NCI-H226 (cell line): ENCODE results near the gene AGXT.

Experiments
- DNase-seq: peaks from one replicate; pipeline ENCODE4 v3.0.0-alpha.2; 2015

The AGXT gene

DNA sequence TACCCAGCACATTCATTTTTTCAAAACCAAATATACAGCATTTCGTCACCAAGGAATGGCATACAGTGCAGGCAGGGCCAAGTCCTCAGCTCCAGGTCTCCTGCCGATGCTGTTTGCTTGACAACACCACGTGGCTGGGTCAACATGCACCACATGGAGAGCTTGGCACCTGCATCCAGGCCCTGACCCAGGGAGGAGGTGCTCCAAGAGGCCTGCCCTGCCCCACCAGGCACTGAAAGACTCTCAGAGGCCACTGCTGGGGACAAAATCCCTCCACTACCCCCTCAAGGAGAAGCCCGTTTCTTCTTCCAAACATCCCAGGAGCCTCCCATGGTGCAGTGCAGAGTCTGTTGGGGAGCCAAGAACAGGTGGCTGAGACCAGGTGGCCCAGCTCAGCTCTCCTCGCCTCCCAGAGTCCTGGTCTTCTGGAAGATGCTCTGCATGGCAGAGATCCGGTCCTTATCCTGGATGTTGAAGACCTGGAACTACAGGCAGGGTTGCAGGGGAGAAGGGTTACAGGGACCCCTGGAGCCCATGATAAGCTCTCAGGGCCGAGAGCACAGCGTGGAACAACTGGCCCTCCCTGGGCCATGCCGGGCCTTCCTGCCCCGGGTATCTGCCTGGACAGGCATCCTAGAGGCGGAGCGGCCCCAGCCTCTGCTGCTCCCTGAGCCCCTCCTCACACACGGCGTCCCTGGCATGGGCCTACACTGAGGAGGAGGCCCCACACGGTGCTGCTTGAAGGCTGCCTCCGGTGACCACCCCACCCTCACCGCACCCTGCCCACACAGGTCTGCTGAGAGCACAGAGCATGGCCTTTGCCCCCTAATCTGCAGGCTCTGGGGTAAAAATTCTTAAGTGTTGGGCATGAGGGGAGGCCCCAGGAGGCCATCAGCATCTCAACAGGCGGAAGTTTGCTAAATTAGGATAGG lies 18.3 kb downstream of the AGXT start:
- DNase-seq: no peak

DNA sequence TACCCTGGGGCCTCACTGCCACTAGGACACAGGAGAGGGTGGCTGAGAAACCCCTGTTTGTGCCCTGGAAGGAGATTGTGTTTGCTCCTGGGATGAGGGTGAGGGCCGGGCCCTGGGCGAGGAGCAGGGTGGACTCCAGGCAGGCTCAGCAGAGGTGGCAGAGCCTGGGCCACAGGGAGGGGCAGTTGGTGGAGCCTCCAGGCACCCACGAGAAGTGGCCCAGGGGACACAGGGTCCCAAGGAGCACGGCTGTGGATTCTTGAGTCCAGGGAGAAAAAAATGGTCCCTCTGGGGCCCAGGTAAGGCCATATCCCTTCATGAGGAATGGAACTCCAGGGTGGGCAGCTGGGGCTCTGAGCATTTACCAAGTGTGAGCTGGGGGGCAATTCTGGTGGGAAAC lies 19.0 kb downstream of the AGXT start:
- no peak for DNase-seq

DNA sequence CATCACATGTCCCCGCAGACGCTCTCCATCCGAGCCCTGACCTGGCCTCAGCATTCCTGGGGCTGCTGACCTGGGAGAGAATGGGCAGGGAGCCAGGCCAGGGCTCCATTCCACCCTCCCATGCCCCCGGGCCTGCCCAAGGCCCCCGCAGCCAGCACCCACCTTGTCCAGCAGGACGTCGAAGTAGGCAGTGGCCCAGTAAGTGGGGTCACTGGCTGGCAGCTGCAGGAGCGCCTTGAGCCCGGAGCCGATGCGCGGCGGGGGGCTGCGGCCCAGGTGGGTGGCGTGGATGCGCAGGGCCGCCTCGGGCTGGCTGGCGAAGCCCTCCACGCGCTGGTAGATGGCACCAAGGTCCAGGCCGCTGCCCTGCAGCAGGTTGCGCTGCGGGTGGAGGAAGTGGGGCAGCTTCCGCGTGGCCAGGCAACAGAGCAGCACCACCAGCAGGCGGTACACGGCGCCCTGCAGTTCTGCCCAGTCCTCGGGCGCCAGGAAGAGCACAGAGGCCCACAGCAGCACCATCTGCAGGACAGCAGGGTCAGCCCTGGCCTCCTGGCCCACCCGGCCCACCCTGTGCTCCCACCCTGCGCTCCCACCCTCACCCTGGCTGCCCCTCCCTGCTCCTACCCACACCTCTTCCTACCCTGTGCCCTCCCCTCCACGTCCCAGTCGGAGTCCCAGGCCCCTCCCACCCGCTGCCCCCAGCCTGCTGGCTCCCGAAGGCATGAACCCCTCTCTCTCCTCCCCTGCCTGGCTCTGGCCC lies 19.7 kb downstream of the AGXT start:
- no peak for DNase-seq

DNA sequence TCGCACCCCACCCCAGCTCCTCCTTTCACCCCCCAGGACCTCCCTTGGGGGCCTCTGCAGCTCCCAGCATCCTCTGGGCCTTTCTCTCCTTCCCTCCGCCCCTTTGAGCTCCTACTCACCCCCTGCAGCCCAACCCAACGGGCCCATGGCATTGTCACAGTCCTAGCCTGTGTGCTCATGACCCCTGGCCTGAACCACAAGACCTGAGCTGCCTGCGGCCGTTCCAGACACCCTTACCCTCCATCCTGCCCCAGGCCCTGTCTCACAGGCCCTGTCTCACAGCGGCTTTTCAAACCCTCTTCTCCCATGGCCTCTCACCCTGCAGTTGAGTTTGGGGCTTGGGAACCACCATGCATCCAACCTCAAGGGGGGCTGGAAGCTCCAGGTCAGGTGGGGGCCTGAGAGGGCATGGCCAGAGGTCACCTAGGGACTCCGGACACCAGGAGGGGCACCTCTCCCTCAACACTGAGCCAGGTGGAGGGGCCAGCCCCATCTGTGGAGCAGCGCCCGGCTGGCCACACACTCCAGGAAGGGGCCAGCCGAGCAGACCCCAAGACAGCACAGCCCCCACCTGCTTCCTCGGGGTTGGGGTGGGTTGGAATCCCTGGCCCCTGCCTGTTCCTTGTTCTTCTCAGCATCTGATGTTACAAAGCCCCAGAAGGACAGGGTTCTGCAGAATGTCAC lies 20.4 kb downstream of the AGXT start:
- no peak for DNase-seq

DNA sequence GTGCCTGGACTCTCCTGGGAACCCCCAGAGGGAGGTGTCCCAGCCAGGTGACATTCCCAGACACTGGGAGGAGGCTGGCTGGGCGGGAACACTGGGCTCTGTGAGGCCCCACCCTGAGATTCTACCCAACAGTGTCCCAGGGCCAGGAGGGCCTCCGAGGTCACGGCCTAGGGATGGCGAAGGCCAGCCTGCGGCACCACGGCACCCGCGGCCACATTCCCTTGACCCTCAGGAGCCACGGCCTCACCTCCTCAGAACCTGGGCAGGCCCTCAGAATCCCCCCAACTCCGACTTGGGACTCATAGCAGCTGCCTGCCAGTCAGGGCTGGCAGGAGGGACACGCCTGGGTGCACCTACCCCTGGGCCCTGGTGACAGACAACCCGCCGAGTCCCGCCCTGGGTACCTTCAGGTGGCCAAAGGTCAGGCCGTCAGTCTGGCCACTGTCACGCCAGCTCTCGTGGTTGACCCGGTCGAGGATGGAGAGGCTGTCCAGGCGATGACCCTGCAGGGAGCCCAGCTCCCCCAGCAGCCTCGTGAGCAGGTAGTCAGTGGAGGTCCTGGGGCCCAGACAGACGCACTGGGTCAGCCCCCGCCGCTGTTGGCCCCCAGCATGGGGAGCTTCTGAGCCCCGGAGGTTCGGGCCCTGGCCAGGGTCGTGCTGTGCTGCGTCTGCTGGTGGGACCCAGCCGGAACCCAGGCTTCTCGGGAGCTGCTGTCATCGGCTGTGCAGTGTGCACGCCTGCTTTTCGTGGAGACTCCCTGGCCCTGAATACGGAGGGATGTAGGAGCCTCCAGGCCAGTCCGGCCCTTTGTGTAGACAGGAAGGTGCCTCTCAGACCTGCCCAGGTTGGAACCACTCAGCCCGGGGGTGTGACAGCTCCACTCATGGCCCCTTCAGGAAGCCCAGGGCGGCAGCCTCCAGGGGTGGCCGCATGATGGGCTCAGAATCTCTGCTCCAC lies 21.3 kb downstream of the AGXT start:
- no peak for DNase-seq

DNA sequence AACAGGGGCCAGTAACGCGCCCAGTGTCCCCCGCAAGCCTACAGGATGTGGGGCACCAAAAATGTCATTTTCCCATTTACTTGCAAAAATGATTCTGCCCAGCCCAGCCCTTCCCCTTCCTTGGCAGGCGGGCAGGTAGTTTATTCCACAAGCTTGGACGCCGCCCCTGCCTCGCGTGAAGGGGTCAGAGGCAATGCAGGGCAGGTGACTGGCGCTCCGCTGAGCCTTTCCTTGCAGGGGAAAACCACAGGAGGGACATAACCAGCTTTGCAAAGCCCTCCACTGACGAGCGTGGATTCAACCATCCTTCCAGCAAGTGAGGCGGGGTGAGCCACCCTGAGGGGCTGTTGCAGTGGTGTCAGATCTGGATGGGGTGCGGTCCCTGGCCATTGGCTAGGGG lies 22.1 kb downstream of the AGXT start:
- no peak for DNase-seq

DNA sequence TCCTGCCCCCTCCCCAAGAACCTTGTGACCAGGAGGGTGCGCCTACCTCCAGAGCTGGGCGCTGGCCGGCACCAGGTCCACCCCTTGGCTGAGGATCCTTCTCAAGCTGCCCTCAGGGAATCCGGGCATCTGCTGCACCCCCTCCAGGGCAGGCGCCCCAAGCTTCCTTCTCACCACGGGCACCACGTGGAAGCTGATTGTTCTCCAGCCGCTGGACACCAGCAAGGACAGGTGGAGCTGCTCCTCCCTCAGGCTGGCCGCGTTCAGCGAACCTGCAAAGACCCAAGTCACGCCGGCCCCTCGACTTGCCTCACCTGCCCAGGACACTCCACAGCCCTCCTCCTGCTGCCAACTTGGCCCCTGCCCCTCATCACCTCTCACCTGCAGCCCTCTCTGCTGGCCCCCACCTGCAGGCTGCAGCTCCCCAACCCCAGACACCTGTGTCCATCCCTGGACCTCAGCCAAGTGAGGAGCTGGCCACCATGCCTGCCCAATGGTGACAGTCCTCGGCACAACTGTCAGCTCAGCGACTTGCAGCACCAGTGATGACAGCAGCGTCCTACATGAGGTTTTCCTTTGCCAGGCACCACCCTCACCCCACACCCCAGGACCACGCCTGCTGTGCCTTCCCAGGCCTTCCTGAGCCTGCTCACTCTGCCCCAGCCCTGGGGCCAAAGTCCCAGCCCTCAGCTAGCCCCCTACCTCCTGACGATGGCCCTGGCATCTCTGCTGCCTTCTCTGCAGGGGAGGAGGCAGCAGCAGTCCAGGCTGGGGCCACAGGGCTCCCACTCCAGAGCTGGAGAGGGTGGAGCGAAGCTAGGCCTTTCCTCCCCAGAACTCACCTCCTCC lies 23.1 kb downstream of the AGXT start:
- no peak for DNase-seq

DNA sequence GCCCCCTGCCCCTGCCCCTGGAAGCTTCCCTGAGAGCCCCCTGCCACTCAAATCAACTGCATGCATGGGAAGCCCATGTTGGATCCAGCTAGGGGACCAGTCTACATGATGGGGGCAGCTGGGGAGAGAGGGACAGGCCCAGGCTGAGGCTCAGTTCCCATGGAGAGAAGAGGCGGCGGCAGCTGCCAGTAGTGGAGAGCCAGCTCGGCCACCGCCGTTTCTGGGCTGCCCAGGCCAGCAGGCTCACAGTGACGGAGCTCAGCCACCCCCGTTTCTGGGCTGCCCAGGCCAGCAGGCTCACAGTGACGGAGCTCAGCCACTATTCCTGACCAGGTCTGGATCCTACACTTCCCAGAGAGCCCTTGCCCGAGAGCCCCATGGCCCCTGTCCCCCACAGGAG lies 23.7 kb downstream of the AGXT start:
- DNase-seq: no peak

DNA sequence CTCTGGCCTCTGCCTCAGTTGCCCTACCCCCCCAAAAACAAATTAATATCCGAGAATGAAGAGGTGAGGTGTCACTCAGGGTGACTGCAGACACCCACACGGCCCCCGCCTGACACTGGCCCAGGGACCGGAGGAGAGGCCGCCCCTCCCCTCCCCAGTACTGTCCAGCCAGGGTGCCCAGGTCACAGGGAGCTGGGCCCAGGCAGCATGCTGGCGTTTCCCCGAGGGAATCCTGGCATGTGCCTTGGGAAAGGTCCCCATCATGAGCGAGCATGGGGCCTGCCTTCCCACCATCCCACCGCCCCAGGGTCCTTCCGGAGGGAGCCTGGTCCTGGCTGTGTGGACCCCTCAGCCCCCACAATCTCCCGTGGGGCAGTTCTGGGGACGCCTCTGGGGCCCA lies 24.3 kb downstream of the AGXT start:
- DNase-seq: no peak

DNA sequence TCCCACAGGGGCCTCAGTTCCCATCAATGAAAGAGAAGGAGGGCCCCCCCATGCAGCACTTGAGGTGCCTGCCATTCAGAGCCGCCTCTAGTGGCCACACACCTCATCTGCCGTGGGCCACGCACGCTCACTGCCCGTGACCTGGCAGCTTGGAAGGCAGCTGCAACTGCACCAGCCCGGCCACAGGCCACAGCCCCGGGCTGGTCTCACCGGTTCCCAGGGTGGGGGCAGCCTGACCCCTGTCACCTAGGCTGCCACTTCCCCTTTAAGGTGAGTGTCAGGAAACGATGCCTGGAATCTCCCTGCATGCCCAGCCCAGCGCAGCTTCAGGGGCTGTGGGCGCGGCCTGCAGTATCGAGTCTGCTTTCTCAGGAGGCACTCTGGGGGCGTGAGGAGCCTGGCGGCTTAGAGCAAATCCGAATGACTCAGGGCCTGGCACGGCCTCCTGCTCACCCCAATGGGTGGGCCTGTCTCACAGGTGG lies 24.8 kb downstream of the AGXT start:
- DNase-seq: peak; percentile 60

DNA sequence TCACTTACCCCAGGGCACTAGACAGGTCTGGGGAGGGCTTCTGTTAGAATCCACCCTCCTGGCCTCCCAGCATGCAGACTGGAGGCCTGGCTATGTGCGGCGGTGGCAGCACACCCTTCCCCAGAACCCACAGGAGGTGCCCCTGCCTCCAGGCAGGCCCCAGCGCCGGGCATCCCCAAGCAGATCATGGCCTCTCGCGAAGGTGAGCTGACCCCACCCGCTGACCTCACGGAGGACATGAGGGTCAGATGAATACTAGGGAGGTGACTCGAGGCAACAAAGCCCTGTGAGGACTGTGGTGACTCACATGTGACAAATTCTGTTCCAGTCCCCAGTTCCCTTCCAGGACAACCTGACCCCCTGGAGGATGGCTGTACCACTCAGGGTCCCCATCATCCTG lies 25.4 kb downstream of the AGXT start:
- DNase-seq: no peak

DNA sequence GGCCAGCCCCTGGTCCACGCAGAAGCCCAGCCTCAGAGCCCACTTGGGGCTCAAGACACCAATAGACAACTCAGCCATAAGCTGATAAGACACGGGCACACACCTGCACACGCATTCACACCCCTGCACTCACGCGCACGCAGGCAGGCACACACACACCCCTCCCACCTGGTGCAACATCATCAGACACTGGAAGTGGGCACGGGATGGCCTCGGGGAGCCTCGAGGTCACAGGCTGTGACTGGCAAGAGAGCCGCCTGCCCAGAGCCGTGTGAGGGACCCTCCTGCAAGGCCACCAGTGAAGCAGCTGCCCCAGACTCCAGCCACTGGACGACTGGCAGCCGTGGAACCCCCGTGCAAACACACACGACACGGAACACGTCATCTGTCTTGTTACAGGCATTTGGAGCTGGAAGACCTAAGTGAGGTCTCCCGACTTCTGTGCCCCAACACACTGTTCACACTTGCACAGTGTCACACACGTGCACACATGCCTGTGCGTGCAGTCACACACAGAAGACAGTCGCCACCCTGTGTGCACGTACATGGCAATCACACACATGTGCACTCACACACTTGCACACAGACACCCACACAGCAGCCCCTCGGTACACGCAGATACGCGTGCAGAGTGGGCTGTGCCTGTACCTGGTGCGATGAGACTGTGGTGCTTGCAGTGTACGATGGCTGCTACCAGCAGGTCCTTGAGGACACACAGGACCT lies 26.4 kb downstream of the AGXT start:
- no peak for DNase-seq

DNA sequence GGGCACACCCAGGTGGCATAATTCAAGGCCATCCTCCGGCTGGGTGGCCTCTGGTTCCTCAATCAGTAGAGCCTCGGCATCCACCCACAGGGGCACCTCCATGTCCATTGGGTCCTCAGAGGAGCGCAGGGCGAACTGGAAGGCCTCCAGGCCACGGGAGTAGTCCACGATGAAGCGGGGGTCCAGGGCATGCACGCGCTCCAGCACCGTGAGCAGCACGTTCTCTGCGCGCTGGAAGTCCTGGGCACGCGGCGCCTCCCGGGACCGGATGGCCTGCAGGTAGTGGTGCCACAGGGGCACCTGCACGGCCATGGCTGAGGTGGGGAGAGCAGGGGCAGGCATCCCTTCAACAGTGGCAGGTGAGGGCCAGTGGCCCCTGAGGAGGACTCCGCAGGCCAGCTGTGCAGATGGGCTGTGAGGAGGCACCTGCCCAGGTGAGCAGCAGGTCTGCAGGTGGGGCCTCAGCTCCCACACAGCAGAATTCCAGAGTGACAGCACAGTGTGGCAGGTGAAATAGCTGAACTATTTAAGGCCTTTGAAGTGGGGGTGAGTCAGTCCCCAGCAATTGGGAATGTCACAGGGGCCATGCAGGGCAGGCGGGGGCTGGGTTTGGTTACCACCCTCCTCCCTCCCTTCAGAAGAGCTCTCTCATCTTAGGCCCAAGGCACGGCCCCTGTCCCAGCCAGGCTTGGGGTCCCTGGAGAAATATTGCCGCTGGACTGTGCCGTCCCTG lies 27.2 kb downstream of the AGXT start, which contains the start of gene MAB21L4:
MAB21L4 (minus strand) TSS at position 501 of the 733 bp plus-strand sequence; CDS start at position 342, 159 bp downstream.
- no peak for DNase-seq

DNA sequence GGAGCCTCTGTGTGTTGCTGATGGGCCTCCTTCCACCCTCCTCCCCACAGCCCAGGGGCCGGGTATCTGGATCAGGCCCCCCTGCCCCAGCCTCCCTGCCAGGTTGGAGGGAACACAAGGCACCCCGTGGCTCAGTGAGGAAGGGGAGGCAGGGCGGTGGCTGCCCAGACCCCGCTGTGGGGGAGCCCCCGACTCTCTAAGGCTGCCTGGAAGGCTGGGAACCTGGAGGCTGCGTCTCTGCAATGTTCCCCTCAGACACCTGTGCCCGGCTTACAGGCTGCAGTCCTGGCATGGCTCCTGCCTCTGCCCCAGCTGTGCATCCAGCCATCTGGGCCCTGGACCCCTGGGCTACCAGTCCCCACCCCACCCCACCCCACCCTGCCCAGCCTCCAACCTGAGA lies 27.8 kb downstream of the AGXT start:
- no peak for DNase-seq

DNA sequence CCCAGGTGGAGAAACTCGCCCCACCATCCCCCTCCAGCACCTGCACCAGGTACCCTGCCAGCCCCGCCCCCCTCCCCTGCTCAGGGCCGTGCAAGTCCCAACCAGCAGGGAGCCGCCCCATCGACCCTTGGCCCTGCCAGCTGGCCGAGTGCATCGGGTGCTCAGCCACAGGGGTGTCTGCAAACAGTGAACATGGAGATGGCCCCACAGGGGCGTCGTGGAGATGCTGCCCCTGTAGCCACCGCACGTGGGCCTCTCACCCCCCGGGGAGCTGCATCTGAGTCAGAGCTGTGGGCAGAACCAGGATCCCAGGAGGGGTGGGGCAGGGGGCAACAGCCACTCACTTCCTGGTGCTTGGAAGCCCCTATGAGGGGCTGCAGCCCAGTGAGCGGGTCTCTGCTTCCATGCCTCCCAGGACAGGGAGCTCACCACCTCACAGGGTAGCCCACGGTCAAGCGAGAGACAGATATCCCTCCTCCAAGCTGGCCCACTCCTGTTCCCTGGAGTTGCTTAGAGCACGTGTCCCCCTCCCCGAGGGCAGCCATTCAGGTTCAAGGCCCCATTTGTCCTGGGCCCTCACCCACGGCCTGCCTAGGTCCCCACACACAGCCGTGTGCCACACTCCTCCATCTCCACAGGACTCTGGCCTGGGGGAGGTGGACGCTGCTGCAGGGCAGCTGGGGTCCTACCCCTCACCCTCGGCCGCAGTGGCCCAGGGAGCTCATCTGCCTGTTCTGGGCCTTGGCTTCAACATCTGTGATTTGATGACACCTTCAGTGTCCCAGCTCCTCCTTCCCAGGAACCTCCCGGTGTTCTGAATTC lies 28.5 kb downstream of the AGXT start:
- DNase-seq: no peak

DNA sequence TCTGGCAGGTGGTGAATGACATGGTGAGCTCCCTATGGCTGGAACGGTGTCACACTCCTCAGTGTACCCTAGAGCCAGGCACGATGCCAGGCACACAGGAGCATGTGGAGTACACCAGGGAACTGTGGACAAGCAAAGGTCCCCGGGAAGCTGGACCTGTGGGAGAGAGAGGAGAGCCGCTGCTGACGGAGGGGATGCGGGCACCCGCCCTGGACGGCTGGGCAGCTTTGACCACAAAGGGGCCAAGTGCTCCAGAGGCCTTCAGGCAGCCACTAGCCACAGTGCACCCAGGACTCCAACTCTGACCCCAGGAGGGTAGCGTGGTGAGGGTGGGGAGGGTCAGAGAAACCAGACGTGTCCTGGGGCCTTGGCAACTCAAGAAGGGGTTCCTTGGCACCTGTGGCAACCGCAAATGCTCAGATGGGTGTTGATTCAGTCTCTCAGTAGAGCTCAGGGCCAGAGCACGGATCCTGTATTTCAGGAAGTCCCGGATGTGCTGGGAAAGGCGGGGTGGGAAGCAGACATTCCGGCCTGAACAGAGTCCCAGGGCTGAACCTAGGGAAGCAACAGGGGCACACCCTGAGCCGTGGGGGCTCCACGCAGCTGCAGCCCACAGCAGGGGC lies 29.6 kb downstream of the AGXT start:
- DNase-seq: no peak

DNA sequence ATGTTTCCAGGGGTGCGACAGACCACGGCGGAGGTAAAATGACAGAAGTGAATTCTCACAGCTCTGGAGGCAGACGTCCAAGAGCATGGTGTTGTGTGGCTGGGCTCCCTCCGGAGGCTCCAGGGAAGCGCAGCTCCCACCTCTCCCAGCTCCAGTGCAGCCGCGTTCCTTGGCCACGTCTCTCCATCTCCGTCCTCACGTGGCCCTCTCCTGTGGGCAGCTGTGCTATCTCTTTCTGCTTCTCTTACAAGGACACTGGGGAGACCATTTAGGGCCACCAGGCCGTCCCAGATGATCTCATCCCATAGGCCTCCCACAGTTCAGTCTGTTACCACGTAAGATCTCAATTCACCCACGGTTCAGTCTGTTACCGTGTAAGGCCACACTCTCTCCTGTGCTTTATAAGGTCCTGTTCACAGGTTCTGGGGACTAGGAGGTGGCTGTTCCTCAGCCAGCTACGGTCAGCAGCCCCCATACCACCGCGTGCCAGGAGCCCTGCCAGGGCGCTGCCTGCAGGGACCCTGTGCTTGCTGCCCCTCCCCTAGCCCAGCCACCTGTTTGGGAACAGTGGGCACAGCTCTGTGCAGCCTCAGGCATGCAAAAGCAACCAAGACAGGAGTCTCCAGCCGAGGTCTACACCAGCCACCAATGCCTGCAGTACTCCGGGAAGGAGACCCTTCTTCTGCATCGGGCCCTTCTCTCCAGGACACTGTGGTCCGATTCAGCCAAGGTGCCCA lies 30.3 kb downstream of the AGXT start:
- no peak for DNase-seq

DNA sequence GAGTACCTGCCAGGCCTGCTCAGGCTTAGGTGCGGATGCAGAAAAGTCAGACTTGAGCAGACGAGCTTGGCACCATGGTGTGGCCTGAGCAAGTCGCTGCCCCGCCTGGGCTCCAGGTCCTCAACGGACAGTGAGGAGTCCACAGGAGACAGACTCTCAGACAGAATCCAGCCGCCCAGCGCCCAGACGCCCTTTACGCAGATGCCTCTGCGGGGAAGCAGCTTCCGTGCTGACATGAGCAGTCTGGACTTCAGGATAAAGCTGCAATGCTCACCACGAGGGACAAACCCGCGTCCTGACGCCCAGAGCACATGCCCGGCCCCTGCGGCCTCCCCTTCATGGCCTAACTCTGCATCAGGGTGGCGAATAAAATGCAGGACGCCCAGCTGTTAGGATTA lies 30.8 kb downstream of the AGXT start:
- DNase-seq: no peak
